GM19193 (cell line): Measurements from ENCODE around the gene NFATC2.

Experiments used
- POLR2A ChIP-seq: IDR thresholded peaks from 4 replicates; pipeline ENCODE4 v1.6.1; 2011; ENCODE audit not compliant: insufficient read depth, insufficient read length; ENCODE audit errors: extremely low read depth

The NFATC2 gene

DNA sequence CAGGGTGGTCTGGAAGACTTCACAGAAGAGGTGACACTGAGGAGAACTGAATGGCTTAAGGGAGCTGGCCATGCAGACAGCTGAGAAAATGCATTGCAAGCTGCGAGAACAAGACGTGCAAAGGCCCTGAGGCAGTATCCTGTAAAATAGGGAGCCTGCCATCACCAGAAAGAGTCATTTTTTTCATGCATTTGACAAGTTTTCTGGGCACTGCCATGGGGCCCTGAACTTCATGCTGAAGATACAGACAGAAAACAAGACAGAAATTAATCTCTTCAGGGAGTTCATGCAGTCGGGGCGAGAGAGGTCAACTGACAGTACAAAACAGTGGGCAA lies 28.9 kb upstream of the NFATC2 start:
- no peak for TF ChIP-seq POLR2A

DNA sequence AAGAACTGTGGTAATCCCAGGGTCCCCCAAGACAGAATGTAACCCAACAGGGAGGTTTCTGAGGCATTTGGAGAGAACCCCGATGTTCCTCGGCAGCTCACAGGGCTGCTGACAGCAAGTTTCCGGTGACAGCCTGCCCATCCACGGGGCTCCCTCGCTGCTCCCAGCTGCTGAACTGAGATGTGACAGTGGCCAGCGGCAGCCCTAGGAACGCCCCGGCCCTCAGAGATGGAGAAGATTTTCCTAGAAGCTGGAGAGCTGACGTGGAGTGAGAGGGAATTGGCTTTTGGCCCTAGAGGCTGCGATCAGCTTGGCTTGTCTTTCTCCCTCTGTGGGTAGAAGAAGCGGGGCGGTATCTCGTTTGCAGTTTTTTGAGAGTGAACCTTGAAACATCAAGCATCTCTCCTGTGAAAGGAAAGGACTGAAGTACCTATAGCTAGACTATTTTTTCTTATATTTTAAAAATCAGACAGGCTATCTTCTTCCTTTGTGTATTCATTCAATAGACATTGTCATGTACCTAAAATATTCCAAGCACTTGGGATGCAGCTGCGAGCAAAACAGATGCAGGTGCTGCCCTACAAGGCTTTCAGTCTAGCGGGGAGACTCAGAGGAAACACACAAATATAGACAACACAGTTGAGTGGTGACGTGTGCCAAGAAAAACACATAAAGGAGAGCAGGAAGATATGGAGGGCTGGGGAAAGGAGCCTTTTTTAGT lies 28.4 kb upstream of the NFATC2 start:
- no peak for TF ChIP-seq POLR2A

- TF ChIP-seq POLR2A = no peak
These were observed 27.6 kb upstream of the NFATC2 start for GRCh38 chr20:51569815-51570738.

DNA sequence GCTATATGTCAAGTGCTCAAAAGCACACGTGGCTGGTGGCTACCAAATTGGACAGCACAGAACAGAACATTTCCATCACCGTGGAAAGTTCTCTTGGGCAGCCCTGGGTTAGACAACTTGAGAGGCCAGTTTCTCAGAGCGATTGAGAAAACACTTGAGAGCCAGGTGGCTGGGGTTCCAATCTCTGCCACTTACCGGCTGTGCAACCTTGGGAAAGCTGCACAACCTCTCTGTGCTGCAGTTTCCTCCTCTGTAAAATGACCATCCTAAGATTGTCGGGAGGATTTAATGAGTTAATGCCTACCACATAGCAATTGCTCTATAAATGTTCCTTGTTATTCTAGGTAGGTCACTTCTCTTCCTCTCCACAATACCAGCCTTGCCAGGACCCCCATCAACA lies 25.1 kb upstream of the NFATC2 start:
- TF ChIP-seq POLR2A = no peak

DNA sequence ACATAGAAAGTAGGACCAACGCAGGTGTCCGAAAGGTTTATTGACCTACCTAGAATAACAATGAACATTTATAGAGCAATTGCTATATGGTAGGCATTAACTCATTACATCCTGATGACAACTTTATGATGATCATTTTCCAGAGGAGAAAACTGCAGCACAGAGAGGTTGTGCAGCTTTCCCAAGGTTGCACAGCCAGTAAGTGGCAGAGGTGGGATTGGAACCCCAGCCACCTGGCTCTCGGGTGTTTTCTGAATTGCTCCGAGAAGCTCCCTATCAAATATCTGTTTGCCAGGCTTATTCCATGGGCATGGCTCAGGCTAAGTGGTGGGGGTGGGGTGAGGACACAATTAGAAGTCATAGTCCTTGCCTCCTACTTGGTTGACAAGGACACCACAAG lies 24.1 kb upstream of the NFATC2 start:
- TF ChIP-seq POLR2A = no peak

- TF ChIP-seq POLR2A = no peak
These were observed 23.0 kb upstream of the NFATC2 start for GRCh38 chr20:51565298-51566144.

GRCh38 chr20:51563486-51564332 lies 21.2 kb upstream of the NFATC2 start:
- no peak for TF ChIP-seq POLR2A

DNA sequence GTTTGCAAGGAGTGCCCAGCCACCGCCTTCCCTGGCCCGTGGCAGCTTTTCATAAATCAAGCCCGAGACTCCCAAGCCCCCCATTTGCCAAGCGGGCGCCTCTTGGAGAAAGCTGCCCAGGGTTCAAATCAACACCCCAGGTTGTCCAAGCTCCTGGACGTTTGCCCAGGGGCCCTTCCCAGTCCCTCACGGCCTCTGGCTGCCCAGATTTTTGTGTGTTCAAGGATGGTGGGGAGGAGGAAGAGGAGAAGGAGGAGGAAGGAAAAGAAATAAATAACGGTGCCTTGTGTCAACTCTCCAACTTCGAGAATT lies 20.6 kb upstream of the NFATC2 start:
- TF ChIP-seq POLR2A = no peak

- no peak for TF ChIP-seq POLR2A
These were observed 20.0 kb upstream of the NFATC2 start for GRCh38 chr20:51562332-51563173.

GRCh38 chr20:51562027-51562331 lies 19.5 kb upstream of the NFATC2 start:
- no peak for TF ChIP-seq POLR2A

DNA sequence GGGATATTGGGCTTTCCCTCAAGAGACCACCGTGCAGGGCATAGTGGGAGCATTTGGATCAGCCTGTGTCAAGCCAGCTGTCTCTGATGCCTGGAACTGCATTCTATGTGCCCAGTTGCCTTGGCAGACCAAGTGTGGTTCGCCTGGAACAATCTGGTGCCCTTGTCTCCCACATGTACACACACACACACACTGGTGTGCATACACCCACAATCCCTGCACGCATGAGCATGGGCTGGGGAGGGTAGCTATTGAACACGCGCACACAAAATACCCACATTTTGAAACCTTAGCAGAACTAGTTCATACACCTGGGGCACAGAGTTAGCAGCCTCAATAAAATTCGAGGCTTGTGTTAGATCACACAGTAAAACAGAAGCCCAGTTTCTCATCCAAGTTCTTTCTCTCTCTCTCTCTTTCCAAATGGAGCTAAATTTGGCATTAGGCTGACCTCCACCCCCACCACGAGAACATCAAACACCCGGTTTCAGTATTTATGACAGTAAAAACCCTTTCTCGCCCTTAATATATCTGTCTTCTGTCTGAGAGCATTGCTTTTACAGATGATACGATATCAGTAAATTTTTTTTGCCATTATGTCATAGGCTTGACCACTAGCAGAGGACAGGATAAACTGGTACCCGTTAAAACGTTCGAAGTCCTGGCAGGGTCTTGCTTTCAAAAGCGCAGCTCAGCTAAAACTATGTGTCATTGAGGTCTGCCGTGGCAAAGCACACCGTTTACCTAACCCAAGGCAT lies 18.2 kb upstream of the NFATC2 start:
- TF ChIP-seq POLR2A = no peak

DNA sequence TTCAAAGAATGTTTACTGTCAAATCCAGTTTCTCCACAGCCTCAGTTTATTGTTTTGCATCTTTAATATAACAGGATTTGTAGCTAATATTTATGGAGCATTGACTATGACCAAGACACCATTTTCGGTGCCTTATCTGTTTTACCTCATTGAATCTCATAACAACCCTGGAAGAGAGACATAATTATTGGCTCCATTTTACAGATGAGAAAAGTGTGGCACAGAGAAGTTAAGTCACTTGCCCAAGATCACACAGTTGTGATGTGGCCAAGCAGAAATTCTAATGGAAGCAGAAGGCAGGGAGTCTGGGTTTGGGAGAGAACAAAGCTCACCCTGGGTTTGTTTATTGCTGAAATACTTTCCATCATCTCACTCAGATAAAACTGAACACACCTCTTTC lies 17.5 kb upstream of the NFATC2 start:
- TF ChIP-seq POLR2A = no peak

DNA sequence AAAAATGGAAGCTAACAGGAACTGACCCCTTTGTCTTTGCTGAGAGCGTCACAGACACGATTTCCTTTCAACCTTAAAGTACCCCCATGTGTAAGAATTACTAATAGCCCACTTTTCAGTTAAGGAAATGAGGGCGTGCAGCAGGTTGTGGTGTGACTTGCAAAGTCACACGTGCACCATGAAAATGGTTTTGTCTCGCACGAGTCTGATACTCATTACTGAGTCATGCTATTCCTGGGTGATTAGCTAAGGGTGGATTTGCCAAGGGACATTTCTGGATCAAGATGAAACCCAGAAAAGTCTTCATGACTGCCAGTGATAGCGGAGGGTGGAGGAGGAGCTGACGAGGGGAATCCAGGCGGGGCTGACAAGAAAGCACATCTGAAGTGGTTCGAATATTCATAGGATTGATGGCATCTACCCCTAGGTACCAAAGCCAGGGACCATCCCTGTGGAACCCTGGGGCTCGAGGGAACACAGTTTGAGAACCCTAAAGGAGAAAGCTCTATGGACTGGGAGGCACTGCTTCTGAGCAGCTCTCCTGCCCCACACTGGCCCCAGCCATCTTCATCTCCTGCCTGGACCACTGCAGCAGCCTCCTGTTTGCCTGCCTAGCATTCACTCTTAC lies 12.1 kb upstream of the NFATC2 start:
- no peak for TF ChIP-seq POLR2A
